Suprapubic skin (tissue), 4 donors: ENCODE measurements around the gene JPH2. TPM values are rescaled to one million over a fixed set of nuclear protein-coding genes. Genes with fewer than 3 reads are reported as not detected.

Source experiments
- DNase-seq, 2 donors: peaks; one replicate each; pipeline ENCODE4 v3.0.0-alpha.2; 2019; ENCODE audit warnings: low spot score in 2 of 2
- H3K27ac ChIP-seq: fragments of 200-600 bp; sonication (generic); one replicate; pipeline ENCODE4 v1.5.1; 2019
- H3K27me3 ChIP-seq: fragments of 200-600 bp; sonication (generic); one replicate; pipeline ENCODE4 v1.5.1; 2019
- H3K36me3 ChIP-seq: fragments of 200-600 bp; sonication (generic); one replicate; pipeline ENCODE4 v1.5.1; 2019
- H3K4me1 ChIP-seq: fragments of 200-600 bp; sonication (generic); one replicate; pipeline ENCODE4 v1.5.1; 2019
- H3K4me3 ChIP-seq: fragments of 200-600 bp; sonication (generic); one replicate; pipeline ENCODE4 v1.5.1; 2019; ENCODE audit warnings: mild to moderate bottlenecking
- H3K9me3 ChIP-seq: fragments of 200-600 bp; sonication (generic); one replicate; pipeline ENCODE4 v1.5.1; 2019
- CTCF ChIP-seq, 2 donors: fragments of 200-600 bp in 1 of 2; fragments of 450-650 bp in 1 of 2; sonication (generic) in 1 of 2; IDR thresholded peaks; one replicate each; pipeline ENCODE4 v1.5.1; 2016 to 2019; ENCODE audit warnings: antibody characterized with exemption in 2 of 2, mild to moderate bottlenecking in 1 of 2, moderate library complexity in 1 of 2
- EP300 ChIP-seq: sonication (generic); formaldehyde crosslinking; IDR thresholded peaks from one replicate; pipeline ENCODE4 v1.6.1; 2017; ENCODE audit warnings: antibody characterized with exemption
- POLR2A ChIP-seq, 2 donors: fragments of 450-650 bp; IDR thresholded peaks; one replicate each; pipeline ENCODE4 v1.6.1; 2017; ENCODE audit warnings: antibody characterized with exemption in 2 of 2, mild to moderate bottlenecking in 2 of 2, moderate library complexity in 2 of 2
- POLR2AphosphoS5 ChIP-seq, 3 donors: sonication (generic); formaldehyde crosslinking; IDR thresholded peaks; one replicate each; pipeline ENCODE4 v1.6.1; 2017; ENCODE audit warnings: antibody characterized with exemption in 3 of 3
- WGBS: methylation state at CpG from one replicate; pipeline ENCODE4 v1.1.5; 2018; 5-methylcytosine and 5-hydroxymethylcytosine counted together
- total RNA-seq, 4 donors: library from RNA; depleted of rRNA; stranded (reverse); fragments of >200 nt; gene quantifications; one replicate each; pipeline ENCODE4 v1.1.0, GENCODE V29; 2016

Gene JPH2
- total RNA-seq, 4 donors from 2014 or later: 3.8 to 5.0 (median 4.5) TPM

- peak in 1 of 2 donors; percentile 58 for DNase-seq
- Histone ChIP-seq H3K27ac (no peak overlapping the region), H3K36me3 (no peaks in the 10 kb centered on the region), H3K27me3 (peaks cover 22% of the 10 kb centered on the region), H3K4me3 (no peak overlapping the region), H3K4me1 (no peaks in the 10 kb centered on the region), H3K9me3 (no peaks in the 10 kb centered on the region)
- no peak for TF ChIP-seq POLR2A (IDR thresholded peaks at IDR 0.05)
- no peak for TF ChIP-seq CTCF (IDR thresholded peaks at IDR 0.05)
- TF ChIP-seq POLR2AphosphoS5 (IDR thresholded peaks at IDR 0.05): no peak
- TF ChIP-seq EP300: no peak
- 89% methylated on average over 23 of the region's 23 CpGs for WGBS
These were observed 111.6 kb downstream of the JPH2 start for GRCh38 chr20:44075191-44075949.

GRCh38 chr20:44074252-44075151 lies 112.5 kb downstream of the JPH2 start:
- Histone ChIP-seq H3K4me3 (no peak overlapping the region), H3K9me3 (no peaks in the 10 kb centered on the region), H3K27me3 (peaks cover 29% of the 10 kb centered on the region), H3K4me1 (no peaks in the 10 kb centered on the region), H3K36me3 (no peaks in the 10 kb centered on the region), H3K27ac (no peak overlapping the region)
- TF ChIP-seq POLR2AphosphoS5 (IDR thresholded peaks at IDR 0.05) (no peak), EP300 (no peak), POLR2A (IDR thresholded peaks at IDR 0.05) (no peak), CTCF (IDR thresholded peaks at IDR 0.05) (no peak)
- WGBS: 81% methylated on average over 12 of the region's 12 CpGs
- peak in 1 of 2 donors; percentile 67 for DNase-seq

GRCh38 chr20:44073675-44074071 lies 113.3 kb downstream of the JPH2 start:
- DNase-seq: no peak
- no peaks in the 10 kb centered on the region for H3K36me3 ChIP-seq
- TF ChIP-seq POLR2A (IDR thresholded peaks at IDR 0.05): no peak
- TF ChIP-seq CTCF (IDR thresholded peaks at IDR 0.05): no peak
- no peak for TF ChIP-seq EP300
- no peak for TF ChIP-seq POLR2AphosphoS5 (IDR thresholded peaks at IDR 0.05)
- no peaks in the 10 kb centered on the region for H3K4me1 ChIP-seq
- H3K9me3 ChIP-seq: no peaks in the 10 kb centered on the region
- no peak overlapping the region for H3K27ac ChIP-seq
- WGBS: 53% methylated on average over 6 of the region's 6 CpGs
- H3K27me3 ChIP-seq: peaks cover 32% of the 10 kb centered on the region
- H3K4me3 ChIP-seq: no peak overlapping the region

GRCh38 chr20:44073011-44073674 lies 113.8 kb downstream of the JPH2 start:
- Histone ChIP-seq H3K27ac (no peak overlapping the region), H3K36me3 (no peaks in the 10 kb centered on the region), H3K9me3 (no peaks in the 10 kb centered on the region), H3K4me1 (no peaks in the 10 kb centered on the region), H3K27me3 (peaks cover 38% of the 10 kb centered on the region), H3K4me3 (no peak overlapping the region)
- peak in 1 of 2 donors; percentile 62 for DNase-seq
- WGBS: 77% methylated on average over 12 of the region's 16 CpGs
- TF ChIP-seq EP300: no peak
- no peak for TF ChIP-seq POLR2AphosphoS5 (IDR thresholded peaks at IDR 0.05)
- no peak for TF ChIP-seq POLR2A (IDR thresholded peaks at IDR 0.05)
- no peak for TF ChIP-seq CTCF (IDR thresholded peaks at IDR 0.05)
